ENCODE results near the gene MFGE8.

The MFGE8 gene

GRCh38 chr15:88860212-88860611 lies 53.0 kb downstream of the MFGE8 start:
- no peak overlapping the region for H3K4me3 ChIP-seq (ENCODE audit: low read length)
- no peak for TF ChIP-seq ZNF274 (IDR thresholded peaks at IDR 0.05; ENCODE audit: low read depth, low read length)

- H3K4me3 ChIP-seq (ENCODE audit: low read length): no peak overlapping the region
- no peak for TF ChIP-seq ZNF274 (IDR thresholded peaks at IDR 0.05; ENCODE audit: low read depth, low read length)
These were observed 53.6 kb downstream of the MFGE8 start for GRCh38 chr15:88859550-88859949.

DNA sequence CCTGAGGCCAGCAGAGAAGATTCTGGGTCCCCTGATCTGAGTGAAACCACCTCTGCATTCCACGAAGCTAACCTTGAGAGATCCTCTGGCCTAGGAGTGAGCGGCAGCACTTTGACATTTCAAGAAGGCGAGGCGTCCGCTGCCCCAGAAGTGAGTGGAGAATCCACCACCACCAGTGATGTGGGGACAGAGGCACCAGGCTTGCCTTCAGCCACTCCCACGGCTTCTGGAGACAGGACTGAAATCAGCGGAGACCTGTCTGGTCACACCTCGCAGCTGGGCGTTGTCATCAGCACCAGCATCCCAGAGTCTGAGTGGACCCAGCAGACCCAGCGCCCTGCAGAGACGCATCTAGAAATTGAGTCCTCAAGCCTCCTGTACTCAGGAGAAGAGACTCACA lies 54.2 kb downstream of the MFGE8 start:
- H3K4me3 ChIP-seq (ENCODE audit: low read length): no peak overlapping the region
- no peak for TF ChIP-seq ZNF274 (IDR thresholded peaks at IDR 0.05; ENCODE audit: low read depth, low read length)

GRCh38 chr15:88852476-88852875 lies 60.7 kb downstream of the MFGE8 start:
- TF ChIP-seq ZNF274 (IDR thresholded peaks at IDR 0.05; ENCODE audit: low read depth, low read length): no peak

GRCh38 chr15:88849376-88850072 lies 63.7 kb downstream of the MFGE8 start:
- no peak overlapping the region for H3K4me3 ChIP-seq (ENCODE audit: low read length)
- TF ChIP-seq ZNF274 (IDR thresholded peaks at IDR 0.05; ENCODE audit: low read depth, low read length): no peak

More at GRCh38 chr15:88852476-88852875, 60.7 kb downstream of the MFGE8 start:
- H3K4me3 ChIP-seq (ENCODE audit: low read length): no peak overlapping the region
